Activated naive CD4-positive, alpha-beta T cell treated with anti-CD3 and anti-CD28 coated beads, Interleukin-2, amount 50 U/mL, for 16 hours (primary cell): ENCODE results near the gene STON2.

Source experiments
- DNase-seq: peaks from one replicate; pipeline ENCODE4 v3.0.0-alpha.2; 2020

Gene STON2

DNA sequence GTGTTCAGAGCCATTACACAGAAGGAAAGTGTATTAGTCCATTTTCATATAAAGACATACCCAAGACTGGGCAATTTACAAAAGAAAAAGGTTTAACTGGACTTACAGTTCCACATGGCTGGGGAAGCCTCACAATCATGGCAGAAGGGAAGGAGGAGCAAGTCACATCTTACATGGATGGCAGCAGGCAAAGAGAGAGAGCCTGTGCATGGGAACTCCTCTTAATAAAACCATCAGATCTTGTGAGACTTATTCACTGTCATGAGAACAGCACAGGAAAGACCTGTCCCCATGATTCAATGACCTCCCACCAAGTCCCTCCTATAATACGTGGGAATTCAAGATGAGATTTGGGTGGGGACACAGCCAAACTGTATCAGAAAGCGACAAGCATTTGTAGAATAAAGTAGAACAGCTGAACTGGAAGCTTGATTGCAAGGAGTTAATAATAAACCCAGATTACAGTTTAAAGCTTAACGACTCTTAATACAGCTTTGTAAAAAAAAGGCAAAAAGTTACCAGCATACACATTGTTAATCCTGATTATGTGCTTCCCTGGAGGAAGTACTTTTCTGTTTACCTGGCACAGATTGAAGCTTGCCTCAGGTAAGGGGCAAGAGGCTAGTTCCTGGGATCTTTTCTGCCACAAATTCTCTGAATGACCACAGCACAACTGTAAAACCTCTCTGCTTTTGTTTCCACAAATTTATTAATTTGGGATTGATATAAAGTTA lies 18.1 kb upstream of the STON2 start:
- no peak for DNase-seq

DNA sequence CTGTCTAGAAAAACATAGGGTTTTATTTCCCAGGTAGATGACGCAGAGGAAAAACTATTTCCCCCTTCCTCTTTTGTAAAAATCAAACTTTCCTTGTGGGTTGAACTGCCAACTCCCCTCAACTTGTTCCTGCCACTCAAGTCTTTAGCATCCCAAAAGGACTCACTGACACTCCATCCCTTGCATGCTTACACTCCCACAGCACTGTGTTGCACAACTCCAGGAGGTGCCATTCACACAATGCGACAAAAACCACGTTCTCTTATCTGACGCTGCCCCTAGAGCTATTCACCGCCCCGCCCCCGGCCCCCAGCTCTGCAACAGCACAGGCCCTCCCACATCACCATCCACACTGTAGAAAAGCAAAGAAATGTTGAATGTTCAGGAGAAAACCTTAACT lies 16.9 kb upstream of the STON2 start:
- no peak for DNase-seq

DNA sequence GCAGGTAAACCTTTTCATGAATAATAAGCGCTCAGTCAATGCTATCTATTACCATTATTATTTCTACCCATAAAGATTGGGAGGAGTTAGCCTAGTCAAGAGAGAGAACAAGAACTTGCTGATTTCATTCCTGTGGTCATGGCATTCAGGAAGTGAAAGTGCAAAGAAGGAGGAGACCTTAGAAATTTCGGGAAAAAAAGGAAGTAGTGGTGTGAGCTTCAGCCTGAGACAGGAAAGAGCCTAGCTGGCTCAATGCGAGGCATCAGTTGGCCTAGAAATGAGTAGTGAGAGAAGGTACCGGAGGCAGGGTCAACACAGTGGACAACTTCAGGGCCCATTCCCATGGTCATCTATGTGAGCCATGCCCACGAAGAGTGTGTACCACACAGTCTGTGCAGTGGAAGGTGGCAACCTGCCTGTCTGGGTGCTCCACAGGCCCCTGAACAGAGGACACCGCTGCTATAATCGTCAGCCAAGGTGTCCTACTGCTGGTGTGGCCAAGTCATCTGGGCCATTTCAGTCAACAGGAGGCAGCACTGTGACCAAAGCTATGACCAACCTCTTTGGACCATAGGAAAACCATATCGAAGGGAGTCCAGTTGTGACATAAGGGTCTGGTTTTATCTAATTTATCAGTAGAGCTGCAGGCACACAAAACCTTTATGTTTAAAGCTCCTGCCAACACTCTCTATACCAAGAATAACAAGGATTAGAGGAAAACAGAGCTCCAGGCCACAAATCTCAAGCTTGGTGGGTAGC lies 16.2 kb upstream of the STON2 start:
- no peak for DNase-seq

GRCh38 chr14:81415781-81416180 lies 15.7 kb upstream of the STON2 start:
- DNase-seq, result no peak

DNA sequence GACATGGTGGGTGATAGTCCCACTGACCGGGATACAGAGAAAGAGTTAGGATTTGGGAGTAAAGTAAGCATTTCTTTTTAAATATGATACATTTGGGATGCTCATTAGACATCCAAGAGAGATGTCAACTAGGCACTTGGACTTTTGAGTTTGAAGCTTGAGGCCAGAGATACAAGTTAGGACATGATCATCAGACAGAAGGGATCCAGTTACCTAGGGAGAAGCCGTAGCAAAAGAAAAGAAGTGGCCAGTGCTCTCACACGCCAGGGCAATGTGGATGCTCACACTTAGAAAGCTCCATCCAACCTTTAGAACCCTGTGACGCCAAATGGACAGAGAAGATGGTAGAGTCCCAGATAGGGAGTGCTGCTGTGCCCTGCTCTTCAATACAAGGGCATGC lies 14.0 kb upstream of the STON2 start:
- DNase-seq, result no peak

GRCh38 chr14:81412779-81413178 lies 12.7 kb upstream of the STON2 start:
- no peak for DNase-seq

DNA sequence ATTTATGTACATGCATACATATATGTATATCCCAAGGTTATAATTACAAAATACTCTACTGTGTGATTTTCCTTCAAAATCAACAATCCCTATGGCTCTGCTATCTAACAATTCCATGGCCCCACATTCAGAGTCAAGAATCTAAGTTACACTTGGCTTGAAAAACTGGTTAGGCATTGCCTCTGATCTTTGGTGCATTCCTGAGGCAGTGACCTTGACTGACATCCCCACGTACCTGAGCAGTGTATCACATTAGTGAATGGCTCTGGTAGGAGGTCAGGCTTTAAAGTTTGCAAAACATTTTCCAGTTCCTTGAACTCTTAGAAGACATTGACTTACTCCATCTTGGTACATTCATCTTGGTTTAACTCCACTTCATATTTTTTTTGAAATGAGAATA lies 8.5 kb upstream of the STON2 start:
- DNase-seq, result no peak

DNA sequence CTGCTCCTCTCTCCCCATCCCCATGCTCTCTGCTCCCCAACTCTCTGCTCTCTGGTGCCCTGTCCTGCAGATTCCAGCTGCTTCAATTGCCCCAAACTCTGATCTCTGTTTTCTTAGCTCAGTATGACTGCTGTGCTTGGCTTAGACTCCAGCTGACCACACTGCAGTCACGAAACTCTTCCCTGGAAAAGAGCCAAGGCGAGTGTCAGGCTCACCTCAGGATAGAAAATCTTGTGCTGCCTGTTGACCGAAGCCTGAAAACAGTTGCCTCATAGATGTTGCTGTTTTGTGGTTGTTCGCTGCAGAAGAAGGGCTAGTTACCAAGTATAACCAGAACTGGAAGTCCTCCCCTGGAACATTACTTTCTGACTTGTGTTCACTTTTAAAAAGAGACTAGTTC lies 6.7 kb upstream of the STON2 start:
- DNase-seq, result no peak

DNA sequence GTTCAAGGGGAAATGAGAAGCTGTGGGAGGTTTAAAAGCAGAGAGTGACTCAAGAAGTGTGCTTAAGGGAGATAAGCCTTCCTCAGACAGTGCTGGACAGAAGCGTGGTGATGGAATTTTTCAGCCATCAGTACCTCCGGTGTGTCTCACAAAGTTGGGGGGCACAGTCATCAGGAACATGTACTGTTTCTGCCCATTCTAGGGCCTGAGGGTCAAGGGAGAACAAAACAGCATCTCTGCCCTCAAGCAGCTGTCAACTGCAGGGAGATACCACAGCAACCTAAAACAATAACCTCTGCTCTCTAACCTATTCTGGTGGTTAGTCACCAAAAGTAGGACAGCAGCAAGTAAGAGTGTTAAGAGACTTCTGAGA lies 2.0 kb upstream of the STON2 start:
- DNase-seq, result no peak

GRCh38 chr14:81401420-81402122 lies 1.4 kb upstream of the STON2 start:
- DNase-seq, result no peak

- no peak for DNase-seq
Observed at GRCh38 chr14:81400852-81401251, 728 bp upstream of the STON2 start.

- no peak for DNase-seq
Observed at GRCh38 chr14:81398196-81398891, 1.8 kb downstream of the STON2 start.

GRCh38 chr14:81396113-81396512 lies 4.0 kb downstream of the STON2 start:
- no peak for DNase-seq

DNA sequence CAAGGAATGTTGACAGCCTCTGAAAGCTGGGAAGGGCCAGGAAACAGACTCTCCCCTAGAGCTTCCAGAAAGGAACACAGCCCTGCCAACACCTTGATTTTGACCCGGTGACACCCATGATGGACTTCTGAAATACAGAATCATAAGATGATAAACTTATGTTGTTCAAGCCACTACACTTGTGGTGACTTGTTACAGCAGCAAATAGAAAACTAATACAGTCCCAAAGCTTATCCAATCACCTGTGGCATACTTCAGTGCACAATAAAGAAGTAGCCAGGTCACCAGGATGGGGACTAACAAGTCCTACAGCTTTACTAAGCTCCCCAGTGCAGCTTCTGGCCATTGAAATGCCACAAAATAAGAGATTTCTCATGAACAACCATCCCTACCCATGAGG lies 5.4 kb downstream of the STON2 start:
- no peak for DNase-seq

DNA sequence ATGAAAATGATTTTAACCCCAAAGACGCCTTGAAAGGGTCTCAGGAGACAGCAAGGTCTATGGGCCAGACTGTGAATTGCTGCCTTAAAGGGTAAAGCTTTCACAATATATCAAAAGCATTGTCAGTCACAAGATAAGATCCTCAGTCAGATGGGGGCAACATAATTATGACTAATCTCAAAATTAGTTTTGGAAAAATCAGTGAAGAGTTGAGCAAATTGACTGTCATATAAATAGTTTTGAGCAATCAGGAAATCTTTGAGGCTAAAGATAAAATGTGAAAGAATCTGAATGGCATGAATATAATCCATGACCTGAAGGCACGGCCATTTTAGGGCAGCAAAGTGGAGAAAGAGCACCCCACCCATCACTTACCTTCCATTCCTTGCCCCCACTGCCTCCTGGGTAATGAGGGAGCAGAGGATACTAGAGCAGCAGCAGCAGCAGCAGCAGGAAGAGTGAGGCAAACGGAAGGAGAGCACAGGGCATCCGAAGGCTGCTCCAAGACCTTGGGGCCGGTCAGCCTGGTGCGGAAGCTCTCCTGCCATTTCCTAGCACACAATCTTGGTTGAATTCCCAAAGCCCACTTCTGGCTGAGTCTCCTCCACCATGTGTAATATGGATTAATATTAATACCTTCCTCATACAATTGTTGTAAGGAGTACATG lies 7.0 kb downstream of the STON2 start:
- DNase-seq, result no peak

DNA sequence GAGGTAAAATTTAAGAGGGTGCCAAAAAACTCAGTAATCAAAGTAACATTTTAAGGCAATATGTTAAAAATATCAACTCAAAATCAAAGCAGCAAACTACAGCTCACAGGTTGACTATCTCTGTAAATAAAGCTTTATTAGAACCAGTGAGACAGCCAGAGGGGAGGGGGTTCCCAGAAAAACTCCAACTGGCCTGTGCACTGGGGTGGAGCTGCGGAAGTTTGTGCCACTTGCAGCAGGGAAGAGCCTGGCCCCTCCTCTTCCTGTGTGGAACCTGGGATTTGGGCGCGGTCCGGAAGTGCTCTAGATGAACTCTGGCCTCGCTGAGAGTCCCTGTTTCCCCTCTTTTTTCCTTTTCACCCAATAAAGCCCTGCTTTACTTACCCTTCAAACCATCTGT lies 8.1 kb downstream of the STON2 start:
- DNase-seq, result no peak

- DNase-seq, result no peak
Observed at GRCh38 chr14:81390696-81391095, 9.4 kb downstream of the STON2 start.

DNA sequence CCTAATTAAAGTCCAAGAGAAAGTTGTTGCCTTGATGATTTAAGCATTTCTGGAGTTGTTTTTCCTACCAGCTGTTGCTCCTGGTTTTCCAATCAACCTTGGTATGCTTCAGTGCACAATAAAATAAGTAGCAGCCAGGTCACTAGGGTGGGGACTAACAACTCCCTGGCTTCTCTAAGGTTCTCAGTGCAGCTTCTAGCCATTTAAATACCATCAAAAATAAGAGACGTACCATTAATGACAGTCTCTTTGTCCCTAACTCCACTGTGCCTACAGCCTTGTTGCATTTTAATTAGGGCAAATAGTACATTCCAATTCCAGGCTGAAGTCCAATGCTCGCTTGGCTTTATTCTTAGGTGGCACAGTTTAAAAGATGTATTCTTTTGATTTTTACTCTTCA lies 11.8 kb downstream of the STON2 start:
- DNase-seq, result no peak

DNA sequence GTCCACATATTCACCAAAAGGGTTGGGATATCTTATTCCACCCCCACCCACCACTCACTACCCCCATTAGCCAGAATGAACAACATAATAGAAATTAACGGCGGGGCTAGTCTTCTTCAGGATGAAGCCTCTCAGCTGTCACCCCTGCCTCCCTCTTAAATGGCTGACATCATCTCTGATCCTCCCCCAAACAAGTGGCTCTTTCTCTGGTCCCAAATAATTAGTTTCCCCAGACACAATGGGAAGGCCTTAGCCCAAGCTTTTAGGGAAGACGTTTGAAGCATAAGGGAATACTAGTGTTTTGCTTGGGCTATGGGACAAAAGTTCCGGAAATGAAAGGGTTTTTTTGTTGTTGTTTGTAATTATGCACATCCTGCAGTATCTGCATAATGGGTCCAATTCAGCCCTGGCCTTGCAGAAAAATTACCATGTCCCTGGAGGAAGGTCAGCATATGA lies 13.8 kb downstream of the STON2 start:
- DNase-seq, result no peak

- no peak for DNase-seq
Observed at GRCh38 chr14:81385886-81386285, 14.2 kb downstream of the STON2 start.

- DNase-seq, result no peak
Observed at GRCh38 chr14:81385419-81385818, 14.7 kb downstream of the STON2 start.

DNA sequence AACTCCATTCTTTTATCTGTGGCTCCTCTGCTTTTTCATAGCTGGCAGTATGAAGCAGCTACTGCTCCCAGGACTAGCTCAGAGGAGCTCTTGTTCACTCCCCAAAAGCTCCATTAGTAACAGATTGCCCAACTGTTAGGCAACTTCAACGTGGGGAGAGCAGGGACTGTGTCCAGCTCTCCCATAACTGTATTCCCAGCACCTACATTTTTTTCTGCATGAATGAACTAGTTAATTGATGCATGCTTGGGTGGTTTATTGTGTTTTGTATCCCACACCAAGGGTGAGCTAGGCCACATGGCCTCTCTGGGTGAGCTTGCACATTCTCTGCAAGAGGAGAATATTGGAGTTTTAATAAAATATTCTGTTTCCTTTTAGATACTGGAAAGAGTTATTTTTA lies 15.2 kb downstream of the STON2 start:
- DNase-seq, result no peak
